ENCODE measurements around the gene EPHX1.
A peak's percentile ranks its signal among the peaks of the same experiment; 100 is the strongest.

- TF ChIP-seq CTCF (IDR thresholded peaks at IDR 0.05) = peak; percentile 26 to 57 (median 33)
- no peak for TF ChIP-seq EP300 (IDR thresholded peaks at IDR 0.05)
- no peak for TF ChIP-seq POLR2A (IDR thresholded peaks at IDR 0.05; ENCODE audit: low read depth)
Measured at GRCh38 chr1:225877580-225877979, 67.7 kb downstream of the EPHX1 start.
